GM12892 (cell line): Measurements from ENCODE around the gene HSPA2.

Source experiments
- POLR2A ChIP-seq: IDR thresholded peaks from 2 replicates; pipeline ENCODE4 v1.6.1; 2011; ENCODE audit warnings: low read depth, low read length, control low read depth
- TAF1 ChIP-seq: IDR thresholded peaks from 2 replicates; pipeline ENCODE4 v1.6.1; 2011; ENCODE audit warnings: low read depth, mild to moderate bottlenecking, control low read depth, low read length, borderline replicate concordance

DNA sequence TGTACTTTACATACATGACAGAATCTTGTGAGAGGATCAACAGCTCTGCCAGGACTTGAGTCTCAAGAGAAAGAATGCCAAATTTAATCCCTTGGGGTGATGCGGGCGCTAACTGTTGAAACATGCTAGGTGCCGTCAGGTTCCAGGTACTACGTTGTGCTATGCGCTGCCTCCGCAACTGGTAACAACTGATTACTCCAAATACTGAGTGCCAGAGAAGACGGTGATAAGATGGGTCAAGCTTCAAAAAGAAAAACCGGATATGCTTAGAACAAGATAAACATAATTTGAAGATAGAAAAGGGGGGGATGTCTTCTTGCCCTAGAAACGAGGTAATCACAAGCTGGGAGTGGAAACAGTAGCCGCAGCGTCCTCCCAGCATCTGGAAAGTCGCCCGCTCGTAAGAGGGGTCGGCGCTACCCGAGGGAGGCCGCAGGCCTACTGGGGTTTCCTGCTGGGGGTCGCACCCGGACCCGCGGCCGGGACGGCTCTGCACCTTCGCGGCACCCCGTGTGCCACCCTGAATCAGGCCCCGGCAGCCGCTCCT is 37.6 kb upstream of the HSPA2 start:
- TF ChIP-seq TAF1: no peak
- TF ChIP-seq POLR2A: no peak
